Uterus (tissue), 4 donors: ENCODE results near the gene PKD1L1. TPM values are rescaled to one million over a fixed set of nuclear protein-coding genes. Genes with fewer than 3 reads are reported as not detected.

Experiments used
- DNase-seq, 2 donors: peaks; one replicate each; pipeline ENCODE4 v3.0.0-alpha.2; 2019 to 2020
- H3K27ac ChIP-seq, 2 donors: fragments of 200-600 bp; sonication (generic); 1 replicate in 1 of 2; 2 replicates in 1 of 2; pipeline ENCODE4 v1.5.1; 2016 to 2018
- H3K27me3 ChIP-seq, 2 donors: fragments of 200-600 bp; sonication (generic); one replicate each; pipeline ENCODE4 v1.5.1; 2018 to 2019; ENCODE audit warnings: control low read depth in 1 of 2
- H3K36me3 ChIP-seq, 2 donors: fragments of 200-600 bp; sonication (generic); one replicate each; pipeline ENCODE4 v1.5.1; 2019; ENCODE audit warnings: control low read depth in 1 of 2
- H3K4me1 ChIP-seq, 2 donors: fragments of 200-600 bp; sonication (generic); one replicate each; pipeline ENCODE4 v1.5.1; 2018 to 2019; ENCODE audit warnings: control low read depth in 1 of 2
- H3K4me3 ChIP-seq, 2 donors: fragments of 200-600 bp; sonication (generic); 1 replicate in 1 of 2; 2 replicates in 1 of 2; pipeline ENCODE4 v1.5.1; 2018 to 2019; ENCODE audit warnings: mild to moderate bottlenecking in 1 of 2
- H3K9me3 ChIP-seq, 2 donors: fragments of 200-600 bp; sonication (generic); one replicate each; pipeline ENCODE4 v1.5.1; 2019; ENCODE audit warnings: control low read depth in 1 of 2
- CTCF ChIP-seq, 4 experiments: fragments of 200-600 bp in 2 of 4; fragments of 450-650 bp in 2 of 4; sonication (generic) in 2 of 4; IDR thresholded peaks; one replicate each; pipeline ENCODE4 v1.5.1; 2016 to 2019; ENCODE audit warnings: antibody characterized with exemption in 4 of 4, mild to moderate bottlenecking in 2 of 4, moderate library complexity in 1 of 4
- POLR2A ChIP-seq, 2 donors: fragments of 450-650 bp; IDR thresholded peaks; one replicate each; pipeline ENCODE4 v1.6.1; 2016; ENCODE audit warnings: antibody characterized with exemption in 2 of 2, mild to moderate bottlenecking in 1 of 2, moderate library complexity in 1 of 2
- intact Hi-C: fragments of 100-400 bp; cut with DNase I; formaldehyde crosslinking; loops from one replicate; pipeline ENCODE4 v1.15.1; 2023; ENCODE audit warnings: low total_unique reads
- total RNA-seq, 4 donors: library from RNA; depleted of rRNA in 3 of 4; stranded (reverse); fragments of >200 nt in 3 of 4; gene quantifications; one replicate each; pipeline versions ENCODE4 v1.1.0 to v1.2.4, GENCODE V29; 2014 to 2023
- donor health status: DM: yes; HTN: yes; CAD: no.

The PKD1L1 gene
- total RNA-seq, 4 donors from 2014 or later = under 0.01 to 3.8 (median 0.74) TPM

DNA sequence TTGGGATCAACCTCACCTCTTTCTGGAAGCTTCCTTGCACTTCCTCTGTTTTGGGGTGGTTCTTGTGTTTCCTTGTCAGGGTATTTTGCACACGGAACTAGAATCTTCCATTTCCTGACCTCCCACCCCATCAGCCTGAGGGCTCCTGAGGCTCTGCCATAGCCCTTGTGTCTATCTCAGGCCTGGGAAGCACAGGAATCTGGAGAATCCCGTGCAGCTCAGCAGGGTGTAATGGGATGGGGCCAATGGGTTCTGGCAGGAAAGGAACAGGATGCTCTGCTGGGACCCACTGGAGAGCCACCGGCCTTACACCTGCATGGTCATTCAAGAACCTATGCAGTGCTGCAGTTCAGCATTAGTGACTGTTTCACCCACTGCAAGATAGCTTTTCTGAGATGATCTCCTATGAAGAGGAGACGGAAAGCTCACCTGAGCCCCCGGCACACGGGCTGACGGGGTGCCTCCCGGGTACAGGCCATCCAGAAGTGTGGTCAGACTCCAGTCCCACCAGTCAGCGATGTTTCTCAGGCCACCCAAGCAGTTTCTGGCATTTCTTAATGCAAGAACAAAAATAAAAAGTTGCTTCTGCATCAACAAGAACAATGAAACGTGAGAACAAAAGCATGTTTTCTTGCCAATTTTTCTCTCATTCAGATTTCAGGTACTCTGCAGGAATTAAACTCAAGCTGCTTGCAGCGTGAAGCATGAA lies 133.2 kb downstream of the PKD1L1 start:
- DNase-seq = no peak
- Histone ChIP-seq H3K27ac (no peak overlapping the region), H3K4me1 (no peaks in the 10 kb centered on the region), H3K27me3 (no peaks in the 10 kb centered on the region), H3K4me3 (no peak overlapping the region), H3K36me3 (no peaks in the 10 kb centered on the region), H3K9me3 (no peaks in the 10 kb centered on the region)
- intact Hi-C loops = loop anchor here (10.0 kb wide), 2 partner anchors 370 to 1900 kb away; no protein-coding TSS in a partner anchor
- TF ChIP-seq CTCF (IDR thresholded peaks at IDR 0.05) (no peak), POLR2A (IDR thresholded peaks at IDR 0.05) (no peak)

GRCh38 chr7:47813620-47814260 lies 134.5 kb downstream of the PKD1L1 start:
- no peaks in the 10 kb centered on the region for H3K9me3 ChIP-seq
- no peaks in the 10 kb centered on the region for H3K27me3 ChIP-seq
- no peak overlapping the region for H3K27ac ChIP-seq
- H3K4me3 ChIP-seq = no peak overlapping the region
- intact Hi-C loops = loop anchor here (10.0 kb wide), 2 partner anchors 369 to 1899 kb away; no protein-coding TSS in a partner anchor
- no peaks in the 10 kb centered on the region for H3K4me1 ChIP-seq
- no peak for DNase-seq
- TF ChIP-seq POLR2A (IDR thresholded peaks at IDR 0.05) = no peak
- no peaks in the 10 kb centered on the region for H3K36me3 ChIP-seq

DNA sequence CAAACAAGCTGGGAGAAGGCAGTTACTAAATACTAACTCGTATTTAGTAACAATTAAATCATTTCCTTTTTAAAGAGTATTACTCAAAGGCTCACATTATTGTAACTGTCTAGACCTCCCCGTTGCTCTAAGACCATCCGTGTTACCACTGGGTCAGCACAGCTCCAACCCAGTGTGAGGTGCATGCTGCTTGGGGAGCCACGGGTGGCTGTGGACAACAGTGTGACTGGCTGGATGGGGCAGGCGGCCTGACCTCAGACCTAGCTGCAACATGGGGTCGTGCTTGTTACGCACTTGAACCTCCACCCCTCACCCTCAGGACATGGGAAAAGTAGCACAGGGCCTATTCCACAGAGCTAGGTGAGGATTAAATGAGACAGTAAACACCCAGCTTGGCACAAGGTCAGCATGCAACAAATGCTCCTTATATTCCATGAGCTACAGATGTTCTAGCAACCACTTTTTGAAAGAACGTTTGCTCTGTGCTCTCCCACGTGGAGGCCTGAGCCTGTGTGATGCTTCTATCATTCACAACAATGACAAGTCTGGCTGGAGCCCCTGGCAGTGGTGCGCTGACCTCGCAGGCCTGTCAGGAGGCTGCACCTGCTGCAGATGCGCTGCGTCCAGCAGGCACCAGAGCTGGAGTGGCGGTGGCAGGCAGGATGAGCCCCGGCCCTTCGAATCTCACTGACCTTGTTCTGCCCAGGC lies 135.7 kb downstream of the PKD1L1 start:
- intact Hi-C loops = loop anchor here (10.0 kb wide), 2 partner anchors 368 to 1898 kb away; no protein-coding TSS in a partner anchor
- Histone ChIP-seq H3K4me1 (no peaks in the 10 kb centered on the region), H3K27ac (no peak overlapping the region), H3K9me3 (no peaks in the 10 kb centered on the region), H3K36me3 (no peaks in the 10 kb centered on the region), H3K27me3 (no peaks in the 10 kb centered on the region), H3K4me3 (no peak overlapping the region)
- TF ChIP-seq CTCF (IDR thresholded peaks at IDR 0.05) (no peak), POLR2A (IDR thresholded peaks at IDR 0.05) (no peak)
- DNase-seq = no peak

DNA sequence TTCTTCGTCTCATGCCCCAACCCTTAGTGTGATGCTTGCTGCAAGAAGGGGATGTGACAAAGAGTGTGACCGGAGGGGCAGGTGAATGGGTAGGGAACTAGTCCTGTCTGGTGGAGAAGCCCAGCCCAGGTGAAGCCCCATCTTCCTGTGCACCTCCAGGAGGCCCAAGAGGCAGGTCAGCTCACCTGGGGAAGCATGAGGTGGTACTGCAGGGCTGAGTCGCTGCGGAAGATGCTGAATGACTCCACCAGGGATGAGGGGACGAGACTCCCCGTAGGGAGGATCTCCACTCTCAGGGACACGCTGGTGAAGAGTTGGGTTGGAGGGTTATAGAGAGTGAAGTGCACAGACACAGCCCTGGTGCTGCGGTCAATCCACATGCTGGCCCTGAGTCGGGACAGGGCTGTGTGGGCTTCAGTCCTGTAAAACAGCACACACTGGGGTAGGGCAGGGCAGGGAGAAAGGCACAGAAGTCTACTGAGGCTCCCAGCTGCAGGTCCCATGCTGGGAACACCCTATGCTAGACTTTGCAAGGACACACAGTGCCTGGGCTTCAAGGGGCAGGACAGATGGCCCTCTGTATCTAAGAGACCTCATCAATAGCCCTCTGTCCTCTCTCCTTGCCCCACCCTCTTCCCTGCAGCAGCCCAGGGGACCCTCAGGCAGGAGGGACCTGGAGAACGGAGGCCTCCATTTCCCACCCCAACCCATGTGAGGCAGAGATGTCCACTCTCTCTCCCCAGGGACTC lies 136.5 kb downstream of the PKD1L1 start:
- H3K4me3 ChIP-seq = no peak overlapping the region
- no peaks in the 10 kb centered on the region for H3K36me3 ChIP-seq
- H3K4me1 ChIP-seq = no peaks in the 10 kb centered on the region
- intact Hi-C loops = loop anchor here (10.0 kb wide), 2 partner anchors 367 to 1897 kb away; no protein-coding TSS in a partner anchor
- no peak for DNase-seq
- TF ChIP-seq CTCF (IDR thresholded peaks at IDR 0.05) (no peak), POLR2A (IDR thresholded peaks at IDR 0.05) (no peak)
- H3K9me3 ChIP-seq = no peaks in the 10 kb centered on the region
- H3K27ac ChIP-seq = no peak overlapping the region
- H3K27me3 ChIP-seq = no peaks in the 10 kb centered on the region

- intact Hi-C loops = no loop called here
- no peak for DNase-seq
- no peaks in the 10 kb centered on the region for H3K9me3 ChIP-seq
- no peaks in the 10 kb centered on the region for H3K27me3 ChIP-seq
- H3K4me3 ChIP-seq = no peak overlapping the region
- no peaks in the 10 kb centered on the region for H3K4me1 ChIP-seq
- no peaks in the 10 kb centered on the region for H3K36me3 ChIP-seq
- TF ChIP-seq POLR2A (IDR thresholded peaks at IDR 0.05) (no peak), CTCF (IDR thresholded peaks at IDR 0.05) (no peak)
- H3K27ac ChIP-seq = no peak overlapping the region
Observed at GRCh38 chr7:47809387-47809786, 138.9 kb downstream of the PKD1L1 start.
